Measurements from ENCODE around the gene ALG1. TPM values are rescaled to one million over a fixed set of nuclear protein-coding genes. Genes with fewer than 3 reads are reported as not detected.
A peak's percentile ranks its signal among the peaks of the same experiment; 100 is the strongest.

Gene ALG1
- total and polyA plus RNA-seq, 2 of the 13 experiments (the other 11 are each of a cell fraction or from before 2014, with no cell fraction given), result 43.3 to 75.6 TPM

GRCh38 chr16:5025171-5025632 is 46.4 kb upstream of the ALG1 start (continued):
- no peak for TF ChIP-seq MEIS2 (CRISPR knock-in tag; IDR thresholded peaks at IDR 0.05)
- TF ChIP-seq MAFF (IDR thresholded peaks at IDR 0.05; ENCODE audit: low read depth, low read length), result no peak
- TF ChIP-seq ZBTB46 (CRISPR knock-in tag; IDR thresholded peaks at IDR 0.05; ENCODE audit: borderline replicate concordance), result no peak
- TF ChIP-seq RAD21 (CRISPR knock-in tag; IDR thresholded peaks at IDR 0.05), result peak; percentile 30; the same call in 1 of the 2 replicates
- peak; percentile 39; the same call in 1 of the 2 replicates for TF ChIP-seq NFKB2 (CRISPR knock-in tag; IDR thresholded peaks at IDR 0.05; ENCODE audit: borderline replicate concordance)
- TF ChIP-seq HOXA3 (CRISPR knock-in tag; IDR thresholded peaks at IDR 0.05), result 0 out of 2 replicates have a peak, but pooled peaks have one; percentile 21
- no peak for TF ChIP-seq ZNF292 (CRISPR knock-in tag; IDR thresholded peaks at IDR 0.05; ENCODE audit: borderline replicate concordance, low read depth)
- TF ChIP-seq ZHX1 (CRISPR knock-in tag; IDR thresholded peaks at IDR 0.05; ENCODE audit: low read depth), result no peak
- no peak for TF ChIP-seq ZNF232 (CRISPR knock-in tag; IDR thresholded peaks at IDR 0.05; ENCODE audit: borderline replicate concordance)
- no peak for TF ChIP-seq ZNF256 (CRISPR knock-in tag; conservative IDR thresholded peaks at IDR 0.05)
- TF ChIP-seq FLYWCH1 (CRISPR knock-in tag; IDR thresholded peaks at IDR 0.05), result no peak
- TF ChIP-seq XRCC5 (optimal IDR thresholded peaks at IDR 0.05; ENCODE audit: low read length), result peak; percentile 53
- no peak for TF ChIP-seq SOX6 (IDR thresholded peaks at IDR 0.05)
- TF ChIP-seq SOX6 (CRISPR knock-in tag; IDR thresholded peaks at IDR 0.05), result no peak
- TF ChIP-seq ZNF672 (CRISPR knock-in tag; IDR thresholded peaks at IDR 0.05), result no peak
- no peak for TF ChIP-seq KLF9 (CRISPR knock-in tag; IDR thresholded peaks at IDR 0.05; ENCODE audit: low read depth)
- no peak for TF ChIP-seq ZIK1 (CRISPR knock-in tag; IDR thresholded peaks at IDR 0.05; ENCODE audit: borderline replicate concordance, low read depth)
- no peak for TF ChIP-seq ZNF749 (CRISPR knock-in tag; IDR thresholded peaks at IDR 0.05; ENCODE audit: borderline replicate concordance)
- TF ChIP-seq CREB3 (CRISPR knock-in tag; IDR thresholded peaks at IDR 0.05), result no peak
- no peak for TF ChIP-seq IKZF4 (CRISPR knock-in tag; IDR thresholded peaks at IDR 0.05; ENCODE audit: borderline replicate concordance, low read depth, not compliant biosample characterization)
- peak; percentile 96 for TF ChIP-seq ZNF776 (CRISPR knock-in tag; IDR thresholded peaks at IDR 0.05)
- no peak for TF ChIP-seq ZBTB37 (CRISPR knock-in tag; IDR thresholded peaks at IDR 0.05)
- TF ChIP-seq ZNF501 (CRISPR knock-in tag; IDR thresholded peaks at IDR 0.05), result 0 out of 2 replicates have a peak, but pooled peaks have one; percentile 29
- no peak for TF ChIP-seq PBX3 (CRISPR knock-in tag; IDR thresholded peaks at IDR 0.05; ENCODE audit: borderline replicate concordance)
